ENCODE results near the gene GLI3.

Gene GLI3

DNA sequence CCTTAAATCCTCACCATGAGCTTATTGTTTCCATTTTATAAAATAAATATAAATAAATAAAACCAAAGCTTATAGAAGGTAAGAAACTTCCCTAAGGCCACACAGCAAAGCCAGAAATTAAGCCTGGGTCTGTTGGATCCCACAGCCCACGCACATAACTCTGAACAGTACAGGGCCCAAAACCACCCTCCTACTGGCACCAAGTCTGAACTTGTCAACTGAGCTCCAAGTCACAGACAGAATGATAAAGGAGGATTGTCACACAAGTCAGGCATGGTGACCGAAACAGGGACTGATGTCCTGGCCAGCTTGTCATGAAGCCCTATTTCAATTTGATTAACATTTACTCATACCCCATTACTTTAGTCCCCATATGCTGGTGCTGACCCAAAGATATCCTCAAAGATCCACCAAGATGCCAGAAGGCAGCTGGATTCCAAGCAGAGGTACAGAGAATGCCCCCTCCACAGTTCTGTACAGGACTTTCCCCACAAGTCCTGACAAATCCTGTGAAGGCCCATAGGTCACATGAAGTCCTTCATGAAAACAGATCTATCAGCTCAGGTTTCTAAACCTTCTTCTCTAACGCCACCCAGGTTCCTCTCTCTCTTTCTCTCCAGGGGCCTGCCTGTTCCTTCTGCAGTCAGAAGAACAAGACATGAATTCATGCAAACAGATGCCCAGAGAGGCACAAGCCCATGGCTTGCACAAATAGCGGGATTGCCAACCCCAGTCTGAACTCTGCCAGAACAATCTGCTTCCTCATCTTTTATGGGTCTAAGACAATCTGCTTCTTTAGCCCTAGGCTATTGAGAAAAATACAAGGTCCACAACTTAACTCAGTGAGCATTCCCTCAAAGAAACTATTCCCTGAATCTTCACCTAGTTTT, 60.9 kb downstream of the GLI3 start:
- no peak for DNase-seq (ENCODE audit: low read depth in 3 of 3, low spot score in 1 of 3)

DNA sequence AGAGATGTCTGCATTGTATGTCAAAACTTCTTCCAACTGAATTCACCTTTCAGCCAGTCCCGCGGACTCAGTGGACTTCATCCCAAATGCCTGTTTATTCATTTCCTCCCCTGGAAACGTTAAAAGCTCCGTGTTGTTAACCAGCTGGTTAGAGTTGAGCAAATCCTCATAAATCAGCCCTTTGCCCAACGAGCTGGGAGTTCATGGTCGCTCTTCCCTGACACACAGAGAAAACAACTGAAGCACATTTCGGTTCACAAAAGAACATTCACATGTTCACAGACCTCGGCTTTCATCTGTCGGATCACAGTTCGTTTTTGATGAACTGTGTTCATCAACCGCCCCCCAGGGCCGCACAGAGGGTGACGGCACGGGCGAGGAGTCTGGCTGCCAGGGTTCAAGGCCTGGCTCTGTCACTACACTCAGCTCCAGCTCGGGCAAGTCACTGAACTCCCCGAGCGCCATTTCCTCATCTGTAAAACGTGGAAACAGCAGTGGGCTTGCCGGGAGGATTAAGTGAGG, 62.6 kb downstream of the GLI3 start:
- no peak for DNase-seq (ENCODE audit: low read depth in 3 of 3, low spot score in 1 of 3)

DNA sequence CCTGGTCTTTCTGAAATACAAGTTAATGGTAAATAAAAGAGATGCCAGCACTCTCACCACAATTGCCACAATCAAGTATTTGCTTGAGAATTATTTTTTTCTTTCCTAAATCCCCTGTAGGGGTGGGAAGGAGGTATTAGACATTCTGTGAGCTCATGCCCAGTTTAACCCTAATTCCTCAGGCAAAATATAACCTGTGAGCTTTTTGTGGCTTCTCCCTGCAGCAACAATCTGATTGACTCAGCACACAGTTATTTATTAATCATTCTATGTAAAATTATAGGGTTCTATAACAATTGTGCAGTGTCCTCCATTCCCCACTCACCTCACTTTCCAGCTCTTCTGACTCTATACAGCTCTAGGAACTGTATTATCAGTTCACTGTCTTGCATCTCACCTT, 66.3 kb downstream of the GLI3 start:
- DNase-seq (ENCODE audit: low read depth in 3 of 3, low spot score in 1 of 3): no peak

DNA sequence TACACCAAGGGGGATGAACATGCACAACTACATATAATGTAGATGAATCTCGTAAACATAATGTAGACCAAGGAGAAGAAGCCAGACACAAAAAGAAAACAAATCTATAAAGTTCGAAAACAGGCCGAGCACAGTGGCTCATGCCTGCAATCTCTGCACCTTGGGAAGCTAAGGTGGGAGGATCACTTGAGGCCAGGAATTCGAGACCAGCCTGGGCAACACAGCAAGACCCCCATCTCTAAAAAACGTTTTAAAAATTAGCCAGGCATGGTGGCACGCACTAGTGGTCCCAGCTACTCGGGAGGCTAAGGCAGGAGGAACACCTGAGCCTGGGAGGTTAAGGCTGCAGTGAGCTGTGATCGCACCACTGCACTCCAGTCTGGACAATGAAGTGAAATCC, 68.5 kb downstream of the GLI3 start:
- DNase-seq (ENCODE audit: low read depth in 3 of 3, low spot score in 1 of 3): no peak

- no peak for DNase-seq (ENCODE audit: low read depth in 3 of 3, low spot score in 1 of 3)
Observed at GRCh38 chr7:42167631-42168236, 69.3 kb downstream of the GLI3 start.

DNA sequence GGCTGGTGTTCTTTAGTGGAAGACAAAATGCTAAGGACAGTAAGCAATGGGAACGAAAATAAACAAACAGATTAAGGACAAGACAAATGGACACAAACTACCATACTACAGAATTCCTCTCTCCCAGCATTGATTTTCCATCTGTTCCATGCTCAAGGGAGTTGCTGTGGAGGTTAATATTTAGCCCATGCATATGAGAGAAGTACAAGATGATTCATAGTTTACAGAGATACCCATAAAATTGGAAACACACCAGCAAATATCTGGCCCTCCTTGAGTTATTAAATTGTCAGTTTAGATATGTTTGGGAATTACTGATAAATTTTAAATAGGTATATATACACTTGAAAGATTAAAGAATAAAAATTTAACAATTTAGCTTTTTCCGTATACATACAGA, 69.8 kb downstream of the GLI3 start:
- DNase-seq (ENCODE audit: low read depth in 3 of 3, low spot score in 1 of 3): no peak

DNA sequence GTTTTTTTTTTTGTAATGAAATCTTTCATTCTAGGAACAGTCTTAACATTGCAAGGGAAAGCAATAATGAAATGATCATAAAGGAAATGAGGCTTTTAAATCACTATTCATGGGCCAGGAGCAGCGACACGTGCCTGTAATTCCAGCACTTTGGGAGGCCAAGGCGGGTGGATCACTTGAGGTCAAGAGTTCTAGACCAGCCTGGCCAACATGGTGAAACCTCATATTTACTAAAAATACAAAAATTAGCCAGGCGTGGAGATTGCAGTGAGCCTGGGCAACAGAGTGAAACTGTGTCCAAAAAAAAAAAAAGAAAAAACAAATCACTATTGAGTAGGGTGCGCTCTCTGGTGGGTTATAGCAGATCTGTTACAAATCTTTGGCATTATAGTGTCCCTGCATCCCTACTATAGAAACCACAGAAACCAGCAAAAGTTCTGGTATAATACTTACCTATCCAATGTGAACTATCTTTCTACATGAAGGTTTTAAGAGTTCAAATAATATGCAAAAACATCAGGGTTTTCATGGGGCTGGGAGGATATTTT, 72.1 kb downstream of the GLI3 start:
- no peak for DNase-seq (ENCODE audit: low read depth in 3 of 3, low spot score in 1 of 3)

DNA sequence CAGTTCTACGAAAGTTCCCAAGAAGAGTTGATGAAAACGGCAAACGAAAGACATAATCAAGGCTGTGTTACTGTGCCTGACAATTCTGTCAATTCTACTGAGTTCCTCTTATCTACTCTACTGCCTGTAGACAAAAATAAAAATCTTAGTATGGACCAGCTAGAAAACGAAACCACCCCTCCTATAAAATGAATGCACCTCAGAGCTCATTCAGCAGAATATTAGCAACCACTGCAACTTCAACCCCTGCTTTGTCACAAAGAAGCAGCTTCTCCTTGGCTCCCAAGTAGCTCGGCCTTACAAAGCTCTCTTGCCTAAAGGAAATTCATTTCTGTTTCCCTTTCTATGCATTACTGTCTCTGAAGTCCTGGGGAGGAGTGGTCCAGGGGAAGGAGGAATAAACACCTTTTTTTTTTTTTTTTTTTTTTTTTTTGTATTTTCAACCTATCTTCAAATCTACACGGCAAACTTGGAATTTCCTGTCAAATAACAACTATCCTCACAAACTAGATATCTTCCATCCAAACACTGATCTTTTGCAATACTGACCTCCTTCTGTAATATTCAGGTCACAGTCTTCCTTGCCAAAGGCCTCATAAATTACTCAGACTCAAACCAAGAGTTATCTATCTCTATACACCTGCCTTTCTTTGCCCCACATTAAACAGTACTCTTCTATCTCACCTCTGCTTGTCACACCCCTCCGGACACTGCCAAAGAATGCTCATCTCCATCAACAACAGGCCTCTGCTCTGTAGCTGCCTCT, 74.3 kb downstream of the GLI3 start:
- no peak for DNase-seq (ENCODE audit: low read depth in 3 of 3, low spot score in 1 of 3)

DNA sequence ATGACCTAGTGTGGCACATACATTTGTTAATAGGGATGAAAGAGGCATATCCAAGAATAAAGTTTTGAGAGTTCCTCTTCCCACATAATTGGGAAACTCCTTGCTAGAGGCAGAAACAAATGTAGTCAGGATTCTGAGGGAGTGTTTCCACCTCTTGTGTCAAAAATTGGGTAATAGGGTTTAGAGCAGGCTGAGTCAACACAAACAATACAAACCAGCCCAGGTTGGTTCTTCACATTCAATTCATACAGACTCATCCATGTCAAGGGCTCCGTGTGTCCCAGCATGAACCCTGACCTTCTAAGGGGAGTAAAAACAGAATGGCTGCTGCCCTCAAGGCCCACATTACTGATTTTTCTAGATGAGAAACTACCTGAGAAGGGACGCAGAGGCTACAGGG, 75.3 kb downstream of the GLI3 start:
- DNase-seq (ENCODE audit: low read depth in 3 of 3, low spot score in 1 of 3): no peak

DNA sequence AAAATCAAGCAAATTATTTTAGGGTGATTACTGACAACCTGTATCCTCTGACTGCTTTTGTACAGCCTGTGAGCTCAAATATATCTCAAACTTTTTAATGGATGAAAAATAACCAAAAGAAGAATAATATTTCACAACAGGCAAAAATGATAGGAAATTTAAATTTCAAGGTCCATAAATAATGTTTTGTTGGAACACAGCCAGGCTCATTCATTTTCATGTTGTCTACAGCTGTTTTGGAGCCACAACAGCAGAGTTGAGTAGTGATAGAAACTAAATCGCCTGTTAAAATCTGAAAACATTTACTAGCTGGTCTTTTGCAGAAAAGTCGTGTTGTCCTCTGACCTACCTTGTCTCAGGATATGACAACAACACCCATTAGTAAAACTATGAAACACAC, 75.9 kb downstream of the GLI3 start:
- DNase-seq (ENCODE audit: low read depth in 3 of 3, low spot score in 1 of 3): no peak

GRCh38 chr7:42159130-42159529, 77.9 kb downstream of the GLI3 start:
- no peak for DNase-seq (ENCODE audit: low read depth in 3 of 3, low spot score in 1 of 3)

GRCh38 chr7:42156967-42157721, 79.9 kb downstream of the GLI3 start:
- no peak for DNase-seq (ENCODE audit: low read depth in 3 of 3, low spot score in 1 of 3)

GRCh38 chr7:42156291-42156865, 80.6 kb downstream of the GLI3 start:
- DNase-seq (ENCODE audit: low read depth in 3 of 3, low spot score in 1 of 3): no peak

DNA sequence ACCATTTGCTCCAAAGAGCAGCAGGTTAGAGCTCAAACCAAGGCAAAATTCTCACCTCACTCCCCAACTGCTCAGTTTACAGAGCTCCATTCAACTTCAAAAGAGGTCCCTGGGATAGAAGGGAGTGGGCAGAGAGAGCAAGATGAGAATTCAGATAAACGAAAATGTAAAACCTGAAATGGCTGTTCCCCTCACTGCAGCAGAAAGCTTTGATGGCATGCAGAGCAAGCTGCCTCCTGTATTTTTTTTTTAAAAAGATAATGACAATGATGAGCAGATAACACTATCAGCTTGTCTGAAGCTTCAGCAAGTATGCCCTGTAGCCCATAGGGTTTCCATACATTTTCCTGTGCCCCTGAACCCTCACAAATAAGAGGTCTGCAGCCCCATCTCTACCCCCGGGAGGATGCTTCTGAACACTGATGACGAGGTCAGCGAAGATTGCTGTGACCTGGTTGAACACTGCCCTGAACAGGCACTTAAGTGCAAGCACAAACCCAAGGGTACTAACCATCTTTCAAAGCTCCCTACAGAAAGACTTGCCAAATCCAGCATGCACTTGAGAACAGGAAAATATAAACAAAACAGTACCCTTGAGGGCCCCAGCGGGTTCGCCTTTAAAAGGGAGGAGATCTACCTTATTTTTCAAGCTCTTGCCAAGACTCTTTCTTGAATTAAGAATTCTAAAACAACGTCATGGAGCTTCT, 81.3 kb downstream of the GLI3 start:
- DNase-seq (ENCODE audit: low read depth in 3 of 3, low spot score in 1 of 3): no peak

DNA sequence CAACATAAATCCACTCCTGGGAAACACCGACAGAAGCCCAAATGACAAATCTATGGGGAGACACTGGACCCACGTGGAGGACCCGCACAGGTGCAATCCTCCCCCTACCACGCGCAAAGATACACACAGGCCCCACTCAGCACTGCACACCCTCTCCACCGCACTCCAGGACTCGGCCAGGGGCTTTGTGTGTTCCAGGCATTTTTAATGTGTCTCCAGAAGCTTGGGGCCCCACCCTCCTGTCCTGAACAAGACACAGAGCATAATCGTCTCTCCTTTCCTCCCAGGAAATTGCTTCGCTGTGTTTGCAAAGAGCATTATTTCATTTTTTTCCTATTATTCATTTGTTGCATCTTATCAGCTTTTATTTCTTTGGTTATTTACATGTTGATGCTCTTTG, 82.8 kb downstream of the GLI3 start:
- DNase-seq (ENCODE audit: low read depth in 3 of 3, low spot score in 1 of 3): no peak

DNA sequence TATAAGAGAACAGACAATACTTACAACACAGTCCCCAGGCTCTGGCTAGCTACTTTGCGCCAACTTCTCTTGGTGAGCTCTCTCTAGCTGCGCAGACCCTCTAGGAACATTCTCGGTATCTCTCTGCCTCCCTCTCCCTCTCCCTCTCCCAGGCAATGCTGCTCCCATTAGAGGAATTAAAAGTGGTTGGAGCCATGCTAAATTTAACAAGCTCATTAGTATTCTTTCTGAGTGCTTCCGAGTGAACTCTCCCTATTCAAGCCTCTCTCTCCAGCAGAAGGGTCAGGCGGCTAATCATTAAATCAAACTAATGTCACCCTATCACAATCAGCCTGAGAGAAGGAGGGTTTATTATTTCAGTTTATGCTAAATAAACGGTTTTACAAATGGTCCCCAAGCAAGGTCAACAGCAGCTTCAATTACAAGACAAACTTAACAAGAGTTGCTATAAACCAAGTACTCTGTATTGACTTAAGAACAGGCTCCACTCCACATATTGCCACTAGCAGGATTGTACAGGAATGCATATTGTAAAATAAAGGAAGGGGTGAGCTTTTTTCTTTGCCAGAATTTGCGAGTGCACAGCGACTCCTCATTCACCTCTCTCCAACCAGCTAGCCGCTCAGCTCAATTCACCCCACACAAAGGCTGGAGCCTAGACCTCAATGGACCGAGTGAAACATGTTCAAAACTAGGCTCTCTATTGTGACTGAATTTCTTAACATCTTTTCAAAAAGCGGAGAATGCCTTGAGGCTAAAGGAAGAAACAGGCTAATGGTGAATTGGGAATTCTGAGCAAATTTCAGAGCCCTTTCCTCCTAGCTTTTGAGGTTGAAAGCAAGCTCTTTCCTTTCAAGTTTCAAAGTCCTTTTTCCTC, 84.4 kb downstream of the GLI3 start:
- no peak for DNase-seq (ENCODE audit: low read depth in 3 of 3, low spot score in 1 of 3)

- DNase-seq (ENCODE audit: low read depth in 3 of 3, low spot score in 1 of 3): no peak
Observed at GRCh38 chr7:42151309-42151708, 85.7 kb downstream of the GLI3 start.

- no peak for DNase-seq (ENCODE audit: low read depth in 3 of 3, low spot score in 1 of 3)
Observed at GRCh38 chr7:42145539-42145938, 91.5 kb downstream of the GLI3 start.

GRCh38 chr7:42144604-42145003, 92.4 kb downstream of the GLI3 start:
- no peak for DNase-seq (ENCODE audit: low read depth in 3 of 3, low spot score in 1 of 3)
